GM10266 (cell line): ENCODE results near the gene RASGRF1.

Experiments
- DNase-seq: peaks from one replicate; pipeline ENCODE4 v3.0.0; 2012; ENCODE audit errors: extremely low spot score
- TF ChIP-seq, protein P1 (sequence below): IDR thresholded peaks from 2 replicates; pipeline ENCODE4 v1.5.1; 2012; ENCODE audit warnings: mild to moderate bottlenecking, low read depth; ENCODE audit not compliant: control insufficient read depth, insufficient read depth; ENCODE audit errors: missing control alignments

Gene RASGRF1

DNA sequence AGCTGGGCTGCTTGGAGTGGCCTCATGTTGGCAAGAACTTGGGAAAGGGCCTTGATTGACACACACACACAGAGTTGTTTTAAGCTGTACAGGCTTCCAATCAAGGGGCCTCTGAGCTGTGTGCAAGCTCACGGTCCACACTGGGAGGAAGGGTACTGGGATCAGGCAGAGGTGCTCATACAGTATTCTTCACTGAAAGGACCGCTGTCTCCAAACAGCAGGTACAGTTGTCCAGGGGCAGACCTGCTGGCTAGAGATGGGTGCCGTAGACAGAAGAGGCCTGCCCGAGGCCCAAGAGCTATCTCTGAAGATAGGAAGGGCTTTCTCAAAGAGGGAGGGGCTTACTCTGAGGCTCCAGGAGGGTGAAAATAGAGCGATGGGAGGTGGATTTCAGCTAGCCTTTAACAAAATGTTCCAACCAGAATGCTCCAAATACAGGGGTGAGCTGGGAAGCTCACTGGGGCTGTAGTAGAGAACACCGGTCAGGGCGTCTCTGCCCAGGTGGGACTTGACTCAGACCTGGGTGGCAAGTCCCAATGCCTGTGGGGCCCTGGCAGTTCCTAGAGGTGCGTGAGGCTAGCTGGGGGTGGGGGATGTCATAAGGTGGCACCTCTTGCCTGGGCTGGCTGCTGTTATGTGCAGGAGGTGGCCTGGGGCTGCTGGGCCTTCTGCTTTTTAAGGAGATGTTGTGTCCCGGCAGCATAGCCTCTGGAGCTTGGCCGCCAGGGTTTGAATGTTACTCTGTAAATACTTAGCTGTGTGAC lies 42.7 kb downstream of the RASGRF1 start:
- DNase-seq: no peak
- TF ChIP-seq, protein P1, sequence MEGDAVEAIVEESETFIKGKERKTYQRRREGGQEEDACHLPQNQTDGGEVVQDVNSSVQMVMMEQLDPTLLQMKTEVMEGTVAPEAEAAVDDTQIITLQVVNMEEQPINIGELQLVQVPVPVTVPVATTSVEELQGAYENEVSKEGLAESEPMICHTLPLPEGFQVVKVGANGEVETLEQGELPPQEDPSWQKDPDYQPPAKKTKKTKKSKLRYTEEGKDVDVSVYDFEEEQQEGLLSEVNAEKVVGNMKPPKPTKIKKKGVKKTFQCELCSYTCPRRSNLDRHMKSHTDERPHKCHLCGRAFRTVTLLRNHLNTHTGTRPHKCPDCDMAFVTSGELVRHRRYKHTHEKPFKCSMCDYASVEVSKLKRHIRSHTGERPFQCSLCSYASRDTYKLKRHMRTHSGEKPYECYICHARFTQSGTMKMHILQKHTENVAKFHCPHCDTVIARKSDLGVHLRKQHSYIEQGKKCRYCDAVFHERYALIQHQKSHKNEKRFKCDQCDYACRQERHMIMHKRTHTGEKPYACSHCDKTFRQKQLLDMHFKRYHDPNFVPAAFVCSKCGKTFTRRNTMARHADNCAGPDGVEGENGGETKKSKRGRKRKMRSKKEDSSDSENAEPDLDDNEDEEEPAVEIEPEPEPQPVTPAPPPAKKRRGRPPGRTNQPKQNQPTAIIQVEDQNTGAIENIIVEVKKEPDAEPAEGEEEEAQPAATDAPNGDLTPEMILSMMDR: no peak

DNA sequence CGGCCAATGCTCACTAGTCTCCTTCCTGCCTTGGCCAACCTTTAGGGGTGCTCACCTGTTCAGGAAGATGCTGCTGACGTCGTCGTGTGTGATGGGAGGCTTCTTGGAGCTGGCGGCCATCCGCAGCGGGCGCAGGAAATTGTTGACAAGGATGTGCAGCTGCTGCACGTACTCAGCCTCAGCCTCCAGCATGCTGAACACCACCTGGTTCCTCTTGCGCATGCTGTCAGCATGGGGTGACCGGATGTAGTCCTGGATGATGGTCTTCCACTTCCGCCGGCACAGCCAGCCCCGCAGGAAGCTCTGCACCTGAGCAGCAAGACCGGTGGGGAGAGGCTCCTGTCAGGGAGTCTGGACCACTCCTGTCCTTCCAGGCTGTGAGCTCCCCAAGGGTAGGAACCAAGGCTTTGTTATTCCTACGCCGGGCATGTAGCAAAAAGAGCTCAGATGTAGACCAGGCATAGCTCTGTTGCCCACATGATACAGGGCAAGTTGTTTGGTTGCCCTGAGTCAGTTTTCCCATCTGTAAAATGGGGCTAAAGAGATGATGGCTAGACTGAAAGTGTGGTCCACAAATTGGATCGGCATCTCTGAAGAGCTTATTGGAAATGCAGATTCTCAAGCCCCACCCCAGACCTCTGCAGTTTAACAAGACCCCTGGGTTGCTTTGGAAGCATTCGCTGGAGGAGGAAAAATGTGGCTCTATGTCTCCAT lies 43.7 kb downstream of the RASGRF1 start:
- no peak for DNase-seq
- TF ChIP-seq, protein P1: no peak

DNA sequence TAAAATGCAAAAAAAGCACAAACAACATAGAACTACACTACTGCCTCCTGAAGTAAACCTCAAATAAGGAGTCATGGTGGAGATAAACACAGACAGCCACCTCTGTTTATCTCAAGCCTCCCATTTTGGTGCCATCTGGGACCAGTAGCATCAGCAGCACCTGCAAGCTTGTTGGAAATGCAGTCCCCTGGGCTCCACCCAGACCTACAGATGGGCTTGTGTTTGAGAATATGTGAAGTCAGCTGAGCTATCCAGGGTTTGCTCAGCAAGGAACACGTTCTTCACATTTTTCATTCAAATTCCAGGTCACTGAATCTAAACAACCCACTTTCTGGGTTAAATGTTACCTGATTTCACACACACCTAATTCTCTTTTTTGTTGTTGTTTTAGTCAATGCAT lies 45.5 kb downstream of the RASGRF1 start:
- TF ChIP-seq, protein P1: no peak
- DNase-seq: no peak

DNA sequence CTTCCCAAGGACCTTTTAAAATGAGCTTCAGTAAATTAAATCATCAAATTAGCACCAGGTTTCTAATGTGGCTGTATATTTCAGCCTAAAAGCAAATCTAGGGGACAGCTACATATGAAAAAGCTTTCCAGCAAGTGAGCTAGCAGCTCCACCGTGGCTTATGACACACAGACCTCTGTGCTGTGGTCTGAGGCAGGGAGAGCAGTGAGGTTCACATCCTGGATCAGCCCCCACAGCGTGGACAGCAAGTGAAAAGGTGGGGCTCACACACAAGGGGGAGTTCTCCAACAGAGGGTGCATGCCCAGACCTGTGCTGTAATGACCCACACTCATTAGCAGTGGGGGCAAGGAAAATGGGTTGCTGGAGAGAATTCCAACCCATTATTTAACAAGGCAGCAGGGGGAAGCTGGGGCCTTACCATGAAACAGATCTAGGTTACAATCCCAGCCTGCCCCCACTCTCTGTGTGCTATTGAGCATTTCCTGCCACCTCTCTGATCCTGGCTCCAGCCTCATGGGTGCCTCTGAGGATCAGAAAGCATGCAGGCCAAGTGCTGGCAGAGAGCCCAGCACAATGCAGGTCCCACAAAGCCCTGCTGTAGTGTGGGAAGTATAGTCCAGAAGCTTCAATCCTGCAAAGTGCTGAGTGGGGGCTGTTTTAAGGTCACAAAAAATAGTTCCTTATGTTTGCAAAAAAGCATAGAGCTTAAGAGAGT lies 48.2 kb downstream of the RASGRF1 start:
- no peak for DNase-seq
- TF ChIP-seq, protein P1: no peak

DNA sequence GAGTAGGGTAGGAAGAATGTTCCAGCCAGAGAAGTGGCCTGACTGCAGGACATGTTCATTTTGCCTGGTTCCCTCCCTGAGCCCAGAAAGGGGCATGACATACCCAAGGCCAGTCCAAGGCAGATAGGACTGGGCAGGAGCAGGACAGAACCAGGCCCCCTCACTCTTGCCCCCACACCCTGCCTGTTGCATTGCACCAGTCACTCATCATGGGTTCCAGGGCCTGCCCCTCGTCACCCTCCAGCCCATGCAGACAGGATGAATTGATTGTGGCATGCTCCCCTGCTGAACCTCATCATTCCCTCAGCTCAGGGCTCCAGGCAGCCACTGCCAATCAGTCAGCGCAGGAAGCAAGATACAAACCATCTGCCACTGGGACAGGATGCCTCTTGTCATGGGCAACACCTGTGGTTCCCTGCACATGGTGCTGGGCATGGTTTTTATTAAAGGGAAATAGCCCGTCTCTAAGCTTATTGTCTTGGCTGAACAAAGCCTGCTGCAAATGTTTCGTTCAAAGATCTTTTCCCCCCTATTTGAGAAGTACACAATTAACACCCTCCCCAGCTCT lies 48.9 kb downstream of the RASGRF1 start:
- DNase-seq: no peak

DNA sequence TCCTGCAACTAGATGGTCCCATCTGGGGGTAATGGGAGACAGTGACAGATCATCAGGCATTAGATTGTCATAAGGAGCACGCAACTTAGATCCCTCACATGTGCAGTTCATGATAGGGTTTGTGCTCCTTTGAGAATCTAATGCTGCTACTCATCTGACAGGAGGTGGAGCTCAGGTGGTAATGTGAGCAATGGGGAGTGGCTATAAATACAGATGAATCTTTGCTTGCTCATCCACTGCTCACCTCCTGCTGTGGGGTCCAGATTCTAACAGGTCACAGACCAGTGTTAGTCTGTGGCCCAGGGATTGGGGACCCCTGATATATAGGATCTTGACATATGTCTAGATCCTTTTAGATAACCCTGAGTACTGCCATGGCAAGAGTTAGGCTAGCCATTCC lies 52.7 kb downstream of the RASGRF1 start:
- TF ChIP-seq, protein P1: no peak

More for the DNA sequence above, 48.9 kb downstream of the RASGRF1 start:
- TF ChIP-seq, protein P1: no peak

More for the DNA sequence above, 52.7 kb downstream of the RASGRF1 start:
- DNase-seq: no peak
